OCI-LY1 (cell line): ENCODE measurements around the gene SAXO2.
"Not testable (repeated sequence)": the region's sequence is repeated elsewhere in the genome, so short reads cannot be mapped to it uniquely, and the experiment has no call there.

ENCODE experiments used
- H2AFZ ChIP-seq: fragments of 200-600 bp; sonication (generic), shearing (Covaris generic); 2 replicates; pipeline ENCODE4 v1.6.0; 2014; ENCODE audit warnings: antibody characterized with exemption, mild to moderate bottlenecking, low read length
- H3F3A ChIP-seq: fragments of 200-600 bp; sonication (generic), shearing (Covaris generic); 2 replicates; pipeline ENCODE4 v1.6.0; 2014; ENCODE audit warnings: mild to moderate bottlenecking, antibody characterized with exemption, low read length, moderate library complexity; ENCODE audit not compliant: insufficient read depth
- H3K27ac ChIP-seq: fragments of 200-600 bp; sonication (generic); 2 replicates; pipeline ENCODE4 v1.5.1; 2014; ENCODE audit warnings: low read length, mixed run types, mild to moderate bottlenecking, low read depth; ENCODE audit not compliant: poor library complexity, severe bottlenecking
- H3K27me3 ChIP-seq: fragments of 200-600 bp; sonication (generic); 2 replicates; pipeline ENCODE4 v1.6.0; 2014; ENCODE audit warnings: antibody characterized with exemption, mild to moderate bottlenecking, low read length, moderate library complexity; ENCODE audit not compliant: insufficient read depth
- H3K36me3 ChIP-seq: fragments of 200-600 bp; sonication (generic); 2 replicates; pipeline ENCODE4 v1.6.1; 2014; ENCODE audit warnings: mild to moderate bottlenecking, antibody characterized with exemption, low read length, moderate library complexity, mixed read lengths; ENCODE audit not compliant: insufficient read depth
- H3K4me1 ChIP-seq: fragments of 200-600 bp; sonication (generic); 2 replicates; pipeline ENCODE4 v1.5.1; 2014; ENCODE audit warnings: mild to moderate bottlenecking, low read length, moderate library complexity; ENCODE audit not compliant: insufficient read depth, severe bottlenecking
- H3K4me2 ChIP-seq: fragments of 200-600 bp; sonication (generic), shearing (Covaris generic); 2 replicates; pipeline ENCODE4 v1.6.1; 2014; ENCODE audit warnings: low read length
- H3K4me3 ChIP-seq: fragments of 200-600 bp; sonication (generic); 2 replicates; pipeline ENCODE4 v1.5.1; 2014; ENCODE audit warnings: low read length, low read depth, mild to moderate bottlenecking, mixed read lengths; ENCODE audit not compliant: poor library complexity, severe bottlenecking
- H3K79me2 ChIP-seq: fragments of 200-600 bp; shearing (Covaris generic); 2 replicates; pipeline ENCODE4 v1.6.1; 2016; ENCODE audit warnings: mixed run types, low read length, mixed read lengths; ENCODE audit not compliant: insufficient read depth
- H3K9ac ChIP-seq: fragments of 200-600 bp; sonication (generic), shearing (Covaris generic); 2 replicates; pipeline ENCODE4 v1.6.1; 2014; ENCODE audit warnings: mild to moderate bottlenecking, low read length, mixed read lengths
- H3K9me2 ChIP-seq: fragments of 200-600 bp; sonication (generic), shearing (Covaris generic); 2 replicates; pipeline ENCODE4 v1.6.1; 2014; ENCODE audit warnings: low read depth, mild to moderate bottlenecking, low read length, mixed read lengths
- H3K9me3 ChIP-seq: fragments of 200-600 bp; shearing (Covaris generic); 2 replicates; pipeline ENCODE4 v1.6.1; 2014; ENCODE audit warnings: low read length, mixed read lengths
- H4K20me1 ChIP-seq: fragments of 200-600 bp; sonication (generic), shearing (Covaris generic); 2 replicates; pipeline ENCODE4 v1.6.0; 2016; ENCODE audit warnings: mild to moderate bottlenecking, low read length; ENCODE audit not compliant: insufficient read depth

SAXO2 gene

GRCh38 chr15:82319522-82320278, 57.1 kb downstream of the SAXO2 start:
- H2AFZ ChIP-seq, H4K20me1 ChIP-seq, H3K4me3 ChIP-seq, H3K9ac ChIP-seq, H3K79me2 ChIP-seq, H3K9me3 ChIP-seq, H3K27ac ChIP-seq, H3K4me2 ChIP-seq, H3K4me1 ChIP-seq, H3K36me3 ChIP-seq, H3F3A ChIP-seq, H3K27me3 ChIP-seq, H3K9me2 ChIP-seq: not testable (repeated sequence)

GRCh38 chr15:82320861-82321260, 58.2 kb downstream of the SAXO2 start:
- H3F3A ChIP-seq, H2AFZ ChIP-seq, H4K20me1 ChIP-seq, H3K9ac ChIP-seq, H3K9me3 ChIP-seq, H3K9me2 ChIP-seq, H3K27ac ChIP-seq, H3K36me3 ChIP-seq, H3K79me2 ChIP-seq, H3K27me3 ChIP-seq, H3K4me3 ChIP-seq, H3K4me1 ChIP-seq, H3K4me2 ChIP-seq: not testable (repeated sequence)

GRCh38 chr15:82322488-82322887, 59.9 kb downstream of the SAXO2 start:
- not testable (repeated sequence) for H3K79me2 ChIP-seq, H3K9me3 ChIP-seq, H3K36me3 ChIP-seq, H3F3A ChIP-seq, H3K9me2 ChIP-seq, H3K9ac ChIP-seq, H3K4me2 ChIP-seq, H3K27me3 ChIP-seq, H4K20me1 ChIP-seq, H3K4me3 ChIP-seq, H3K27ac ChIP-seq, H3K4me1 ChIP-seq, H2AFZ ChIP-seq

GRCh38 chr15:82324831-82325230, 62.2 kb downstream of the SAXO2 start:
- not testable (repeated sequence) for H3K36me3 ChIP-seq, H3K9ac ChIP-seq, H3K9me3 ChIP-seq, H3K4me2 ChIP-seq, H3K27ac ChIP-seq, H3K79me2 ChIP-seq, H3K4me1 ChIP-seq, H3K9me2 ChIP-seq, H3F3A ChIP-seq, H3K4me3 ChIP-seq, H2AFZ ChIP-seq, H4K20me1 ChIP-seq, H3K27me3 ChIP-seq

- not testable (repeated sequence) for H4K20me1 ChIP-seq, H3K27ac ChIP-seq, H3K9ac ChIP-seq, H3K4me1 ChIP-seq, H3K9me2 ChIP-seq, H3K36me3 ChIP-seq, H3K9me3 ChIP-seq, H3K4me2 ChIP-seq, H3F3A ChIP-seq, H3K4me3 ChIP-seq, H3K79me2 ChIP-seq, H3K27me3 ChIP-seq, H2AFZ ChIP-seq
Measured at GRCh38 chr15:82325646-82326045, 63.0 kb downstream of the SAXO2 start.

- not testable (repeated sequence) for H3K79me2 ChIP-seq, H3K9me3 ChIP-seq, H3K4me2 ChIP-seq, H3K4me3 ChIP-seq, H3K27ac ChIP-seq, H3K27me3 ChIP-seq, H4K20me1 ChIP-seq, H3K9me2 ChIP-seq, H3K9ac ChIP-seq, H3K4me1 ChIP-seq, H2AFZ ChIP-seq, H3K36me3 ChIP-seq, H3F3A ChIP-seq
Measured at GRCh38 chr15:82326896-82327295, 64.3 kb downstream of the SAXO2 start.

- not testable (repeated sequence) for H2AFZ ChIP-seq, H3K9me2 ChIP-seq, H3K9ac ChIP-seq, H3K4me1 ChIP-seq, H3K4me3 ChIP-seq, H3K27me3 ChIP-seq, H3K36me3 ChIP-seq, H3F3A ChIP-seq, H3K4me2 ChIP-seq, H3K27ac ChIP-seq, H4K20me1 ChIP-seq, H3K79me2 ChIP-seq, H3K9me3 ChIP-seq
Measured at GRCh38 chr15:82327372-82327771, 64.8 kb downstream of the SAXO2 start.

GRCh38 chr15:82329039-82329438, 66.4 kb downstream of the SAXO2 start:
- H3K27me3 ChIP-seq, H3K79me2 ChIP-seq, H3K4me3 ChIP-seq, H3K27ac ChIP-seq, H3K4me2 ChIP-seq, H3K9ac ChIP-seq, H3K9me2 ChIP-seq, H3K4me1 ChIP-seq, H2AFZ ChIP-seq, H4K20me1 ChIP-seq, H3K9me3 ChIP-seq, H3K36me3 ChIP-seq, H3F3A ChIP-seq: not testable (repeated sequence)
